IMR-90 (cell line): ENCODE results near the gene DZIP1. TPM values are rescaled to one million over a fixed set of nuclear protein-coding genes. Genes with fewer than 3 reads are reported as not detected.

Source experiments
- ATAC-seq: fragments of 200-7000 bp; cut with Tn5 transposase; 2 replicates; pipeline ENCODE4 v1.9.1; 2020; ENCODE audit warnings: low read depth, mild to moderate bottlenecking, moderate library complexity
- BruUV-seq: library from RNA; stranded (reverse); fragments of 400-500 nt; replicated peaks from 2 replicates; lab custom pipeline; 2021; lab: Mats Ljungman, UMichigan
- CTCF ChIA-PET: fragments of 300-600 bp; formaldehyde crosslinking; extraction: SDS; loops from one replicate; lab custom pipeline; 2021; ENCODE audit warnings: antibody characterized with exemption; lab: Yijun Ruan, JAX
- POLR2A ChIA-PET: fragments of 300-600 bp; sonication (Branson Sonifier 250); formaldehyde crosslinking; loops from one replicate; lab custom pipeline; 2022; ENCODE audit warnings: antibody characterized with exemption; ENCODE audit not compliant: unreplicated experiment; lab: Charles Lee
- DNase-seq: peaks from one replicate; pipeline ENCODE4 v3.0.0; 2013
- H2AFZ ChIP-seq: replicated peaks from 2 replicates; pipeline ENCODE3; 2013; ENCODE audit warnings: low read length, mild to moderate bottlenecking; ENCODE audit not compliant: poor library complexity
- H2AK5ac ChIP-seq: 2 replicates; pipeline ENCODE4 v1.6.1; 2013; ENCODE audit warnings: low read depth, low read length, inconsistent platforms
- H2AK9ac ChIP-seq: replicated peaks from 2 replicates; pipeline ENCODE3; 2013; ENCODE audit warnings: mild to moderate bottlenecking, low read depth, low read length, moderate library complexity; ENCODE audit not compliant: poor library complexity
- H2BK120ac ChIP-seq: 2 replicates; pipeline ENCODE4 v1.6.1; 2013; ENCODE audit warnings: low read depth, low read length, inconsistent platforms
- H2BK15ac ChIP-seq: 3 replicates; pipeline ENCODE4 v1.6.1; 2013; ENCODE audit warnings: low read depth, low read length, inconsistent platforms
- H2BK20ac ChIP-seq: 2 replicates; pipeline ENCODE4 v1.6.1; 2013; ENCODE audit warnings: low read depth, mild to moderate bottlenecking, inconsistent platforms, low read length, moderate library complexity
- H2BK5ac ChIP-seq: 2 replicates; pipeline ENCODE4 v1.6.1; 2013; ENCODE audit warnings: mild to moderate bottlenecking, low read depth, low read length, inconsistent platforms; ENCODE audit not compliant: poor library complexity, severe bottlenecking
- H3K14ac ChIP-seq: replicated peaks from 2 replicates; pipeline ENCODE4 v1.6.1; 2013; ENCODE audit warnings: low read depth, low read length, inconsistent platforms
- H3K18ac ChIP-seq: 2 replicates; pipeline ENCODE4 v1.6.1; 2013; ENCODE audit warnings: low read depth, low read length, control low read depth
- H3K23ac ChIP-seq: 2 replicates; pipeline ENCODE4 v1.6.1; 2013; ENCODE audit warnings: low read depth, low read length, inconsistent platforms
- H3K27ac ChIP-seq: 2 replicates; pipeline ENCODE4 v1.5.1; 2013; ENCODE audit warnings: mild to moderate bottlenecking, control low read depth, low read length; ENCODE audit not compliant: insufficient read depth
- H3K27me3 ChIP-seq: 2 replicates; pipeline ENCODE4 v1.6.1; 2013; ENCODE audit warnings: low read length; ENCODE audit not compliant: control insufficient read depth, insufficient read depth
- H3K36me3 ChIP-seq: 2 replicates; pipeline ENCODE4 v1.6.1; 2013; ENCODE audit warnings: low read length, mixed read lengths; ENCODE audit not compliant: control insufficient read depth, insufficient read depth
- H3K4ac ChIP-seq: 2 replicates; pipeline ENCODE4 v1.6.1; 2013; ENCODE audit warnings: low read depth, low read length, inconsistent platforms
- H3K4me1 ChIP-seq: 2 replicates; pipeline ENCODE4 v1.6.1; 2013; ENCODE audit warnings: low read length, mixed read lengths; ENCODE audit not compliant: control insufficient read depth, insufficient read depth
- H3K4me2 ChIP-seq: 2 replicates; pipeline ENCODE4 v1.6.1; 2013; ENCODE audit warnings: low read depth, mild to moderate bottlenecking, control low read depth, low read length, moderate library complexity
- H3K4me3 ChIP-seq: 2 replicates; pipeline ENCODE4 v1.5.1; 2013; ENCODE audit warnings: low read depth, mild to moderate bottlenecking, control low read depth, low read length, moderate library complexity; ENCODE audit not compliant: insufficient read depth
- H3K56ac ChIP-seq: 2 replicates; pipeline ENCODE4 v1.6.1; 2013; ENCODE audit warnings: low read length, inconsistent platforms; ENCODE audit not compliant: insufficient read depth; ENCODE audit errors: extremely low read depth
- H3K79me1 ChIP-seq, 2 experiments: 2 replicates each; pipeline ENCODE4 v1.6.1; 2013; ENCODE audit warnings: low read length in 2 of 2, inconsistent platforms in 1 of 2, low read depth in 1 of 2
- H3K9ac ChIP-seq: 2 replicates; pipeline ENCODE4 v1.6.1; 2013; ENCODE audit warnings: low read depth, low read length, control low read depth
- H3K9me1 ChIP-seq: 2 replicates; pipeline ENCODE4 v1.6.1; 2013; ENCODE audit warnings: low read length, inconsistent platforms; ENCODE audit not compliant: insufficient read depth
- H3K9me3 ChIP-seq: 2 replicates; pipeline ENCODE4 v1.6.1; 2013; ENCODE audit warnings: low read length; ENCODE audit not compliant: control insufficient read depth, insufficient read depth
- H4K20me1 ChIP-seq: 2 replicates; pipeline ENCODE4 v1.6.1; 2013; ENCODE audit warnings: low read length, inconsistent platforms; ENCODE audit not compliant: insufficient read depth
- H4K5ac ChIP-seq: 2 replicates; pipeline ENCODE4 v1.6.1; 2013; ENCODE audit warnings: mild to moderate bottlenecking, low read depth, low read length, control low read depth
- H4K8ac ChIP-seq, 2 experiments: 2 replicates each; pipeline ENCODE4 v1.6.1; 2013; ENCODE audit warnings: low read depth in 2 of 2, low read length in 2 of 2, control low read depth in 1 of 2, inconsistent platforms in 1 of 2
- H4K91ac ChIP-seq: 2 replicates; pipeline ENCODE4 v1.6.1; 2013; ENCODE audit warnings: low read depth, low read length, inconsistent platforms; ENCODE audit not compliant: insufficient read depth
- BHLHE40 ChIP-seq: fragments of 150-350 bp; IDR thresholded peaks from 2 replicates; pipeline ENCODE4 v1.6.1; 2016; ENCODE audit warnings: mild to moderate bottlenecking, low read depth, low read length
- CEBPB ChIP-seq: IDR thresholded peaks from 2 replicates; pipeline ENCODE4 v1.6.1; 2012; ENCODE audit warnings: low read depth, low read length, improper control_type of control experiment
- CHD1 ChIP-seq: IDR thresholded peaks from 2 replicates; pipeline ENCODE4 v1.6.1; 2012; ENCODE audit warnings: low read depth, low read length, improper control_type of control experiment
- CTCF ChIP-seq: conservative IDR thresholded peaks from 2 replicates; pipeline ENCODE4 v1.5.1; 2012; ENCODE audit warnings: mild to moderate bottlenecking, low read depth, low read length, improper control_type of control experiment
- ELK1 ChIP-seq: fragments of 150-350 bp; IDR thresholded peaks from 2 replicates; pipeline ENCODE4 v1.6.1; 2016; ENCODE audit warnings: low read depth, mild to moderate bottlenecking, low read length, moderate library complexity, borderline replicate concordance
- FOS ChIP-seq: fragments of 150-350 bp; IDR thresholded peaks from 2 replicates; pipeline ENCODE4 v1.6.1; 2016; ENCODE audit warnings: low read depth, low read length
- MAFK ChIP-seq: IDR thresholded peaks from 2 replicates; pipeline ENCODE4 v1.6.1; 2012; ENCODE audit warnings: low read depth, low read length, improper control_type of control experiment
- MAZ ChIP-seq: IDR thresholded peaks from 2 replicates; pipeline ENCODE4 v1.6.1; 2012; ENCODE audit warnings: low read depth, mild to moderate bottlenecking, low read length, improper control_type of control experiment, moderate library complexity, borderline replicate concordance
- MXI1 ChIP-seq: IDR thresholded peaks from 2 replicates; pipeline ENCODE4 v1.6.1; 2012; ENCODE audit warnings: low read depth, mild to moderate bottlenecking, low read length, moderate library complexity, borderline replicate concordance
- NFE2L2 ChIP-seq: fragments of 150-350 bp; IDR thresholded peaks from 2 replicates; pipeline ENCODE4 v1.6.1; 2016; ENCODE audit warnings: low read depth, mild to moderate bottlenecking, low read length
- POLR2A ChIP-seq: IDR thresholded peaks from 2 replicates; pipeline ENCODE4 v1.6.1; 2012; ENCODE audit warnings: mild to moderate bottlenecking, low read depth, low read length
- RAD21 ChIP-seq: IDR thresholded peaks from 2 replicates; pipeline ENCODE4 v1.6.1; 2012; ENCODE audit warnings: low read length, improper control_type of control experiment
- RCOR1 ChIP-seq: IDR thresholded peaks from 2 replicates; pipeline ENCODE4 v1.6.1; 2012; ENCODE audit warnings: mild to moderate bottlenecking, low read length, improper control_type of control experiment; ENCODE audit not compliant: insufficient replicate concordance
- RFX5 ChIP-seq: IDR thresholded peaks from 2 replicates; pipeline ENCODE4 v1.8.0; 2012; ENCODE audit warnings: low read depth, mild to moderate bottlenecking, low read length, moderate library complexity
- SMC3 ChIP-seq: fragments of 150-350 bp; IDR thresholded peaks from 2 replicates; pipeline ENCODE4 v1.6.1; 2016; ENCODE audit warnings: low read depth, mild to moderate bottlenecking, antibody characterized with exemption, low read length, moderate library complexity
- USF2 ChIP-seq: fragments of 150-350 bp; IDR thresholded peaks from 2 replicates; pipeline ENCODE4 v1.6.1; 2017; ENCODE audit warnings: mild to moderate bottlenecking, antibody characterized with exemption, low read length, low read depth
- WGBS, 2 experiments: methylation state at CpG; one replicate each; pipeline versions ENCODE4 v1.1.5 to v1.1.7; 2013; ENCODE audit warnings: missing lambda C conversion rate in 2 of 2; ENCODE audit not compliant: insufficient read length in 1 of 2; ENCODE audit errors: extremely low coverage in 2 of 2; 5-methylcytosine and 5-hydroxymethylcytosine counted together
- dilution Hi-C: fragments of 300-500 bp; cut with HindIII; formaldehyde crosslinking; loops from one replicate; pipeline ENCODE4 v1.14.3; 2018; ENCODE audit warnings: low sequenced_read_pairs; ENCODE audit not compliant: unreplicated experiment
- in situ Hi-C: fragments of 300-500 bp; cut with MboI; formaldehyde crosslinking; loops from 3 replicates; pipeline ENCODE4 v1.14.3; 2019; ENCODE audit warnings: low sequenced_read_pairs, inconsistent platforms, mixed read lengths
- intact Hi-C: fragments of 100-400 bp; cut with micrococcal nuclease; formaldehyde crosslinking; loops from 2 replicates; pipeline ENCODE4 v1.10.0; 2022
- polyA plus RNA-seq, 3 experiments: library from polyadenylated mRNA; depleted of rRNA; stranded (reverse); fragments of >200 nt; gene quantifications; 2 replicates each; pipeline ENCODE4 v1.2.3, GENCODE V29; 2012; ENCODE audit warnings: low replicate concordance in 1 of 3
- total RNA-seq: library from RNA; depleted of rRNA; stranded (reverse); fragments of >200 nt; gene quantifications from 2 replicates; pipeline ENCODE4 v1.2.3, GENCODE V29; 2012

The DZIP1 gene
- total and polyA plus RNA-seq, 2 of the 4 experiments (the other 2 are of a cell fraction) = 12.2 to 15.9 TPM

- no peak overlapping the region for H3K4me2 ChIP-seq
- CTCF ChIA-PET = interaction anchor here (0.6 to 0.7 kb wide), 2 partner anchors 65 to 477 kb away, joined by 3 read pairs; no protein-coding TSS in a partner anchor
- H2BK20ac ChIP-seq = no peak overlapping the region
- H3K27me3 ChIP-seq = peaks cover 33% of the 10 kb centered on the region
- no peaks in the 10 kb centered on the region for H3K9me1 ChIP-seq
- H2BK15ac ChIP-seq = no peak overlapping the region
- H4K91ac ChIP-seq = no peak overlapping the region
- H3K14ac ChIP-seq = no peak overlapping the region
- POLR2A ChIA-PET = no interaction called here
- no peaks in the 10 kb centered on the region for H3K4me1 ChIP-seq
- DNase-seq = no peak
- no peaks in the 10 kb centered on the region for H4K20me1 ChIP-seq
- H4K8ac ChIP-seq = no peak overlapping the region
- no peak overlapping the region for H3K4me3 ChIP-seq
- no peak overlapping the region for H3K23ac ChIP-seq
- no peak overlapping the region for H3K18ac ChIP-seq
- in situ Hi-C loops (no loop called here), intact Hi-C loops (no loop called here), dilution Hi-C loops (no loop called here)
- H3K79me1 ChIP-seq = no peaks in the 10 kb centered on the region
- H3K9me3 ChIP-seq = no peaks in the 10 kb centered on the region
- H2BK5ac ChIP-seq = no peak overlapping the region
- H3K4ac ChIP-seq = no peak overlapping the region
- no CpG with 5 or more reads among the region's 2 CpGs for WGBS, 2 experiments
- H3K9ac ChIP-seq = no peak overlapping the region
- no peak overlapping the region for H2BK120ac ChIP-seq
- no peak overlapping the region for H2AK9ac ChIP-seq
- no peak for ATAC-seq
- H3K27ac ChIP-seq = no peak overlapping the region
- BruUV-seq = no TSS peak
- no peak overlapping the region for H4K5ac ChIP-seq
- H3K56ac ChIP-seq = no peak overlapping the region
- H2AFZ ChIP-seq = no peak overlapping the region
- TF ChIP-seq FOS = no peak
- no peak for TF ChIP-seq MXI1
- TF ChIP-seq MAZ = no peak
- no peak for TF ChIP-seq BHLHE40
- no peak for TF ChIP-seq CEBPB
- TF ChIP-seq NFE2L2 = no peak
- no peak for TF ChIP-seq CHD1
- no peak for TF ChIP-seq CTCF
- TF ChIP-seq SMC3 = no peak
- no peak for TF ChIP-seq ELK1
- no peak for TF ChIP-seq POLR2A
- TF ChIP-seq RFX5 = no peak
- no peak for TF ChIP-seq RCOR1
- TF ChIP-seq MAFK = no peak
- TF ChIP-seq USF2 = no peak
- TF ChIP-seq RAD21 = no peak
- H3K36me3 ChIP-seq = no peaks in the 10 kb centered on the region
- H2AK5ac ChIP-seq = no peak overlapping the region
These were observed 100.2 kb downstream of the DZIP1 start for GRCh38 chr13:95544293-95544692.
